K562 (cell line): Measurements from ENCODE around the gene PRRG4. TPM values are rescaled to one million over a fixed set of nuclear protein-coding genes. Genes with fewer than 3 reads are reported as not detected.

Experiments
- CTBP1 ChIP-seq: fragments of 450-650 bp; IDR thresholded peaks from 2 replicates; pipeline ENCODE4 v1.6.1; 2016; ENCODE audit warnings: borderline replicate concordance
- ETV1 ChIP-seq: fragments of 450-650 bp; conservative IDR thresholded peaks from 2 replicates; pipeline ENCODE4 v1.6.1; 2016; ENCODE audit warnings: missing genetic modification characterization, control low read depth, low read depth, missing compliant biosample characterization
- polyA plus RNA-seq, 8 experiments: library from polyadenylated mRNA; depleted of rRNA in 4 of 8; stranded (reverse) in 5 of 8; unstranded in 3 of 8; fragments of >200 nt; fragmentation: Nextera tagmentation in 2 of 8; fragmentation: Illumina TruSeq in 1 of 8; extraction: Ambion mirVana in 2 of 8; extraction: Trizol in 1 of 8; gene quantifications; 2 replicates each; pipeline versions ENCODE4 v1.2.1 to v1.2.3, GENCODE V29; 2011 to 2014; ENCODE audit warnings: inconsistent platforms in 1 of 8, missing spikeins in 1 of 8
- total RNA-seq, 7 experiments: library from RNA; depleted of rRNA in 6 of 7; stranded (reverse); fragments of >200 nt in 6 of 7; fragmentation: Illumina TruSeq in 2 of 7; extraction: Trizol in 2 of 7; gene quantifications; 2 replicates each; pipeline versions ENCODE4 v1.2.1 to v1.2.3, GENCODE V29; 2011 to 2021; ENCODE audit warnings: low replicate concordance in 1 of 7
- TF ChIP-seq, protein P1 (sequence below): fragments of 450-650 bp; IDR thresholded peaks from 2 replicates; pipeline ENCODE4 v1.6.1; 2016; ENCODE audit warnings: mild to moderate bottlenecking, moderate library complexity
- TF ChIP-seq, protein P2 (sequence below): fragments of 250-450 bp; sonication (Bioruptor Pico); IDR thresholded peaks from 2 replicates; pipeline ENCODE4 v1.9.0; 2021; ENCODE audit warnings: mild to moderate bottlenecking, inconsistent platforms

PRRG4 gene
- total and polyA plus RNA-seq, 9 of the 15 experiments (the other 6 are each of a cell fraction or from before 2014, with no cell fraction given) = not detected

DNA sequence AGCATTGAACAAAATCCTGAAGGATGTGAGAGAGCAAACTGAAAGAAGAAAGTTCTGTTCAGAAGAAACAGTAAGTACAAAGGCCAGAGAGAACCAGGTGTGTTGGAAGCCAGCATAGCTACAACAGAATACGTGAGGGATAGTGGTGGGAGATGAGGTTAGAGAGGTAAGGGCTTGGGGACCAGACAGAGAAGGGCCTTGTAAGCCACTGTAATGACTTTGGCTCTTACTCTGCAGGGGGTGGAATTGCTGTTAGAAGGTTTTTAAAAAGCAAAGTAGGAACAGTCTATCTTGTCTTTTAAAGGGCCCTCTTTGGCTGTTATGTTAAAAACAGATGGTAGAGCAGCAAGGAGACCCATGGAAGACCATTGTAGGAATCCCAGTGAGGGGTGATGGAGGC, 4.2 kb downstream of the PRRG4 start (continued):
- TF ChIP-seq, protein P1, sequence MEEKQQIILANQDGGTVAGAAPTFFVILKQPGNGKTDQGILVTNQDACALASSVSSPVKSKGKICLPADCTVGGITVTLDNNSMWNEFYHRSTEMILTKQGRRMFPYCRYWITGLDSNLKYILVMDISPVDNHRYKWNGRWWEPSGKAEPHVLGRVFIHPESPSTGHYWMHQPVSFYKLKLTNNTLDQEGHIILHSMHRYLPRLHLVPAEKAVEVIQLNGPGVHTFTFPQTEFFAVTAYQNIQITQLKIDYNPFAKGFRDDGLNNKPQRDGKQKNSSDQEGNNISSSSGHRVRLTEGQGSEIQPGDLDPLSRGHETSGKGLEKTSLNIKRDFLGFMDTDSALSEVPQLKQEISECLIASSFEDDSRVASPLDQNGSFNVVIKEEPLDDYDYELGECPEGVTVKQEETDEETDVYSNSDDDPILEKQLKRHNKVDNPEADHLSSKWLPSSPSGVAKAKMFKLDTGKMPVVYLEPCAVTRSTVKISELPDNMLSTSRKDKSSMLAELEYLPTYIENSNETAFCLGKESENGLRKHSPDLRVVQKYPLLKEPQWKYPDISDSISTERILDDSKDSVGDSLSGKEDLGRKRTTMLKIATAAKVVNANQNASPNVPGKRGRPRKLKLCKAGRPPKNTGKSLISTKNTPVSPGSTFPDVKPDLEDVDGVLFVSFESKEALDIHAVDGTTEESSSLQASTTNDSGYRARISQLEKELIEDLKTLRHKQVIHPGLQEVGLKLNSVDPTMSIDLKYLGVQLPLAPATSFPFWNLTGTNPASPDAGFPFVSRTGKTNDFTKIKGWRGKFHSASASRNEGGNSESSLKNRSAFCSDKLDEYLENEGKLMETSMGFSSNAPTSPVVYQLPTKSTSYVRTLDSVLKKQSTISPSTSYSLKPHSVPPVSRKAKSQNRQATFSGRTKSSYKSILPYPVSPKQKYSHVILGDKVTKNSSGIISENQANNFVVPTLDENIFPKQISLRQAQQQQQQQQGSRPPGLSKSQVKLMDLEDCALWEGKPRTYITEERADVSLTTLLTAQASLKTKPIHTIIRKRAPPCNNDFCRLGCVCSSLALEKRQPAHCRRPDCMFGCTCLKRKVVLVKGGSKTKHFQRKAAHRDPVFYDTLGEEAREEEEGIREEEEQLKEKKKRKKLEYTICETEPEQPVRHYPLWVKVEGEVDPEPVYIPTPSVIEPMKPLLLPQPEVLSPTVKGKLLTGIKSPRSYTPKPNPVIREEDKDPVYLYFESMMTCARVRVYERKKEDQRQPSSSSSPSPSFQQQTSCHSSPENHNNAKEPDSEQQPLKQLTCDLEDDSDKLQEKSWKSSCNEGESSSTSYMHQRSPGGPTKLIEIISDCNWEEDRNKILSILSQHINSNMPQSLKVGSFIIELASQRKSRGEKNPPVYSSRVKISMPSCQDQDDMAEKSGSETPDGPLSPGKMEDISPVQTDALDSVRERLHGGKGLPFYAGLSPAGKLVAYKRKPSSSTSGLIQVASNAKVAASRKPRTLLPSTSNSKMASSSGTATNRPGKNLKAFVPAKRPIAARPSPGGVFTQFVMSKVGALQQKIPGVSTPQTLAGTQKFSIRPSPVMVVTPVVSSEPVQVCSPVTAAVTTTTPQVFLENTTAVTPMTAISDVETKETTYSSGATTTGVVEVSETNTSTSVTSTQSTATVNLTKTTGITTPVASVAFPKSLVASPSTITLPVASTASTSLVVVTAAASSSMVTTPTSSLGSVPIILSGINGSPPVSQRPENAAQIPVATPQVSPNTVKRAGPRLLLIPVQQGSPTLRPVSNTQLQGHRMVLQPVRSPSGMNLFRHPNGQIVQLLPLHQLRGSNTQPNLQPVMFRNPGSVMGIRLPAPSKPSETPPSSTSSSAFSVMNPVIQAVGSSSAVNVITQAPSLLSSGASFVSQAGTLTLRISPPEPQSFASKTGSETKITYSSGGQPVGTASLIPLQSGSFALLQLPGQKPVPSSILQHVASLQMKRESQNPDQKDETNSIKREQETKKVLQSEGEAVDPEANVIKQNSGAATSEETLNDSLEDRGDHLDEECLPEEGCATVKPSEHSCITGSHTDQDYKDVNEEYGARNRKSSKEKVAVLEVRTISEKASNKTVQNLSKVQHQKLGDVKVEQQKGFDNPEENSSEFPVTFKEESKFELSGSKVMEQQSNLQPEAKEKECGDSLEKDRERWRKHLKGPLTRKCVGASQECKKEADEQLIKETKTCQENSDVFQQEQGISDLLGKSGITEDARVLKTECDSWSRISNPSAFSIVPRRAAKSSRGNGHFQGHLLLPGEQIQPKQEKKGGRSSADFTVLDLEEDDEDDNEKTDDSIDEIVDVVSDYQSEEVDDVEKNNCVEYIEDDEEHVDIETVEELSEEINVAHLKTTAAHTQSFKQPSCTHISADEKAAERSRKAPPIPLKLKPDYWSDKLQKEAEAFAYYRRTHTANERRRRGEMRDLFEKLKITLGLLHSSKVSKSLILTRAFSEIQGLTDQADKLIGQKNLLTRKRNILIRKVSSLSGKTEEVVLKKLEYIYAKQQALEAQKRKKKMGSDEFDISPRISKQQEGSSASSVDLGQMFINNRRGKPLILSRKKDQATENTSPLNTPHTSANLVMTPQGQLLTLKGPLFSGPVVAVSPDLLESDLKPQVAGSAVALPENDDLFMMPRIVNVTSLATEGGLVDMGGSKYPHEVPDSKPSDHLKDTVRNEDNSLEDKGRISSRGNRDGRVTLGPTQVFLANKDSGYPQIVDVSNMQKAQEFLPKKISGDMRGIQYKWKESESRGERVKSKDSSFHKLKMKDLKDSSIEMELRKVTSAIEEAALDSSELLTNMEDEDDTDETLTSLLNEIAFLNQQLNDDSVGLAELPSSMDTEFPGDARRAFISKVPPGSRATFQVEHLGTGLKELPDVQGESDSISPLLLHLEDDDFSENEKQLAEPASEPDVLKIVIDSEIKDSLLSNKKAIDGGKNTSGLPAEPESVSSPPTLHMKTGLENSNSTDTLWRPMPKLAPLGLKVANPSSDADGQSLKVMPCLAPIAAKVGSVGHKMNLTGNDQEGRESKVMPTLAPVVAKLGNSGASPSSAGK = no peak
- TF ChIP-seq CTBP1 = no peak
- TF ChIP-seq ETV1 (tag) = no peak
- TF ChIP-seq, protein P2, sequence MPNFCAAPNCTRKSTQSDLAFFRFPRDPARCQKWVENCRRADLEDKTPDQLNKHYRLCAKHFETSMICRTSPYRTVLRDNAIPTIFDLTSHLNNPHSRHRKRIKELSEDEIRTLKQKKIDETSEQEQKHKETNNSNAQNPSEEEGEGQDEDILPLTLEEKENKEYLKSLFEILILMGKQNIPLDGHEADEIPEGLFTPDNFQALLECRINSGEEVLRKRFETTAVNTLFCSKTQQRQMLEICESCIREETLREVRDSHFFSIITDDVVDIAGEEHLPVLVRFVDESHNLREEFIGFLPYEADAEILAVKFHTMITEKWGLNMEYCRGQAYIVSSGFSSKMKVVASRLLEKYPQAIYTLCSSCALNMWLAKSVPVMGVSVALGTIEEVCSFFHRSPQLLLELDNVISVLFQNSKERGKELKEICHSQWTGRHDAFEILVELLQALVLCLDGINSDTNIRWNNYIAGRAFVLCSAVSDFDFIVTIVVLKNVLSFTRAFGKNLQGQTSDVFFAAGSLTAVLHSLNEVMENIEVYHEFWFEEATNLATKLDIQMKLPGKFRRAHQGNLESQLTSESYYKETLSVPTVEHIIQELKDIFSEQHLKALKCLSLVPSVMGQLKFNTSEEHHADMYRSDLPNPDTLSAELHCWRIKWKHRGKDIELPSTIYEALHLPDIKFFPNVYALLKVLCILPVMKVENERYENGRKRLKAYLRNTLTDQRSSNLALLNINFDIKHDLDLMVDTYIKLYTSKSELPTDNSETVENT (CRISPR knock-in tag) = no peak
